Activated CD4-positive, alpha-beta T cell treated with anti-CD3 and anti-CD28 coated beads, Interleukin-2, amount 50 U/mL, for 16 hours (primary cell): ENCODE measurements around the gene PXN.

ENCODE experiments used
- DNase-seq: peaks from one replicate; pipeline ENCODE4 v3.0.0-alpha.2; 2020

Gene PXN

GRCh38 chr12:120164293-120164692 lies 101.2 kb downstream of the PXN start:
- DNase-seq = no peak

GRCh38 chr12:120162763-120163162 lies 102.8 kb downstream of the PXN start:
- DNase-seq = no peak

- no peak for DNase-seq
Measured at GRCh38 chr12:120161852-120162251, 103.7 kb downstream of the PXN start.
